Body of pancreas (tissue), 4 donors: Measurements from ENCODE around the gene EPYC. TPM values are rescaled to one million over a fixed set of nuclear protein-coding genes. Genes with fewer than 3 reads are reported as not detected.

Experiments
- ATAC-seq: fragments of 150-250 bp; one replicate; pipeline ENCODE4 v1.9.1; 2016
- DNase-seq, 4 donors: peaks; one replicate each; pipeline ENCODE4 v3.0.0-alpha.2; 2019
- H3K27ac ChIP-seq, 4 donors: fragments of 200-600 bp; sonication (generic); 1 replicate in 3 of 4; 2 replicates in 1 of 4; pipeline versions ENCODE4 v1.5.1 to v1.6.1; 2016 to 2019; ENCODE audit warnings: mild to moderate bottlenecking in 1 of 4, mixed read lengths in 1 of 4, moderate library complexity in 1 of 4
- H3K27me3 ChIP-seq, 2 donors: fragments of 200-600 bp; sonication (generic); one replicate each; pipeline ENCODE4 v1.6.0; 2016; ENCODE audit warnings: mild to moderate bottlenecking in 1 of 2
- H3K36me3 ChIP-seq, 2 donors: fragments of 200-600 bp; sonication (generic); replicated peaks in 1 of 2; 2 replicates each; pipeline ENCODE4 v1.5.1; 2016; ENCODE audit warnings: low read depth in 2 of 2; ENCODE audit not compliant: insufficient read depth in 1 of 2
- H3K4me1 ChIP-seq: fragments of 200-600 bp; sonication (generic); one replicate; pipeline ENCODE4 v1.6.0; 2016
- H3K4me3 ChIP-seq, 2 donors: fragments of 200-600 bp; sonication (generic); 1 replicate in 1 of 2; 2 replicates in 1 of 2; pipeline ENCODE4 v1.5.1; 2016 to 2019
- H3K9me3 ChIP-seq, 3 donors: fragments of 200-600 bp; sonication (generic); 1 replicate in 2 of 3; 2 replicates in 1 of 3; pipeline ENCODE4 v1.5.1; 2016
- CTCF ChIP-seq, 7 experiments: fragments of 450-650 bp in 4 of 7; fragments of 200-600 bp in 3 of 7; sonication (generic) in 3 of 7; IDR thresholded peaks; one replicate each; pipeline ENCODE4 v1.5.1; 2016 to 2019; ENCODE audit warnings: antibody characterized with exemption in 7 of 7
- POLR2A ChIP-seq, 3 donors: fragments of 450-650 bp; IDR thresholded peaks; one replicate each; pipeline ENCODE4 v1.6.1; 2016; ENCODE audit warnings: antibody characterized with exemption in 3 of 3, mild to moderate bottlenecking in 2 of 3
- WGBS, 2 donors: methylation state at CpG; one replicate each; pipeline ENCODE4 v1.1.5; 2017; 5-methylcytosine and 5-hydroxymethylcytosine counted together
- intact Hi-C: fragments of 100-400 bp; cut with DNase I; formaldehyde crosslinking; loops from one replicate; pipeline ENCODE4 v1.15.1; 2023
- total RNA-seq, 2 donors: library from RNA; depleted of rRNA; stranded (reverse); fragments of >200 nt; gene quantifications; one replicate each; pipeline ENCODE4 v1.1.0, GENCODE V29; 2016

EPYC gene
- total RNA-seq, 2 donors from 2014 or later = not detected

GRCh38 chr12:90965204-90965603, 39.6 kb downstream of the EPYC start:
- no peak overlapping the region for H3K27ac ChIP-seq
- no peaks in the 10 kb centered on the region for H3K9me3 ChIP-seq
- ATAC-seq = no peak
- no peaks in the 10 kb centered on the region for H3K4me1 ChIP-seq
- no peaks in the 10 kb centered on the region for H3K36me3 ChIP-seq
- no peak for TF ChIP-seq POLR2A (IDR thresholded peaks at IDR 0.05)
- no peak for TF ChIP-seq CTCF (IDR thresholded peaks at IDR 0.05)
- no peaks in the 10 kb centered on the region for H3K27me3 ChIP-seq
- WGBS, 2 donors = 63 to 76% methylated on average over 2 of the region's 2 CpGs
- DNase-seq = no peak
- intact Hi-C loops = no loop called here
- no peak overlapping the region for H3K4me3 ChIP-seq

GRCh38 chr12:90964616-90965015, 40.2 kb downstream of the EPYC start:
- TF ChIP-seq CTCF (IDR thresholded peaks at IDR 0.05) (no peak), POLR2A (IDR thresholded peaks at IDR 0.05) (no peak)
- Histone ChIP-seq H3K36me3 (no peaks in the 10 kb centered on the region), H3K27me3 (no peaks in the 10 kb centered on the region), H3K4me1 (no peaks in the 10 kb centered on the region), H3K27ac (no peak overlapping the region), H3K4me3 (no peak overlapping the region), H3K9me3 (no peaks in the 10 kb centered on the region)
- 32 to 35% methylated on average over 2 of the region's 2 CpGs for WGBS, 2 donors
- no peak for ATAC-seq
- DNase-seq = no peak
- intact Hi-C loops = no loop called here

GRCh38 chr12:90963946-90964345, 40.8 kb downstream of the EPYC start:
- no peak for DNase-seq
- Histone ChIP-seq H3K27me3 (no peaks in the 10 kb centered on the region), H3K4me3 (no peak overlapping the region), H3K27ac (no peak overlapping the region), H3K9me3 (no peaks in the 10 kb centered on the region), H3K36me3 (no peaks in the 10 kb centered on the region), H3K4me1 (no peaks in the 10 kb centered on the region)
- TF ChIP-seq CTCF (IDR thresholded peaks at IDR 0.05) (no peak), POLR2A (IDR thresholded peaks at IDR 0.05) (no peak)
- WGBS, 2 donors = 66% methylated on average over 6 of the region's 6 CpGs
- ATAC-seq = no peak
- intact Hi-C loops = no loop called here

- H3K36me3 ChIP-seq = no peaks in the 10 kb centered on the region
- H3K9me3 ChIP-seq = no peaks in the 10 kb centered on the region
- TF ChIP-seq CTCF (IDR thresholded peaks at IDR 0.05) (no peak), POLR2A (IDR thresholded peaks at IDR 0.05) (no peak)
- H3K27me3 ChIP-seq = no peaks in the 10 kb centered on the region
- no peaks in the 10 kb centered on the region for H3K4me1 ChIP-seq
- DNase-seq (no peak), ATAC-seq (no peak)
- H3K27ac ChIP-seq = no peak overlapping the region
- 75 to 84% methylated on average over 4 of the region's 4 CpGs for WGBS, 2 donors
- intact Hi-C loops = no loop called here
- no peak overlapping the region for H3K4me3 ChIP-seq
Observed at GRCh38 chr12:90961154-90961553, 43.6 kb downstream of the EPYC start.

- H3K4me3 ChIP-seq = no peak overlapping the region
- H3K27ac ChIP-seq = no peak overlapping the region
- no peaks in the 10 kb centered on the region for H3K9me3 ChIP-seq
- no peaks in the 10 kb centered on the region for H3K27me3 ChIP-seq
- WGBS, 2 donors = 2 to 8% methylated on average over 4 of the region's 4 CpGs
- DNase-seq (peak in 3 of 4 donors; percentile 26 to 40 (median 30)), ATAC-seq (peak; percentile 71)
- intact Hi-C loops = no loop called here
- H3K36me3 ChIP-seq = no peaks in the 10 kb centered on the region
- no peaks in the 10 kb centered on the region for H3K4me1 ChIP-seq
- peak in 6 of 7 experiments; percentile 50 to 62 (median 60) for TF ChIP-seq CTCF (IDR thresholded peaks at IDR 0.05)
- no peak for TF ChIP-seq POLR2A (IDR thresholded peaks at IDR 0.05)
Observed at GRCh38 chr12:90959538-90960139, 45.1 kb downstream of the EPYC start.
